ENCODE measurements around the gene KTI12.

KTI12 gene

DNA sequence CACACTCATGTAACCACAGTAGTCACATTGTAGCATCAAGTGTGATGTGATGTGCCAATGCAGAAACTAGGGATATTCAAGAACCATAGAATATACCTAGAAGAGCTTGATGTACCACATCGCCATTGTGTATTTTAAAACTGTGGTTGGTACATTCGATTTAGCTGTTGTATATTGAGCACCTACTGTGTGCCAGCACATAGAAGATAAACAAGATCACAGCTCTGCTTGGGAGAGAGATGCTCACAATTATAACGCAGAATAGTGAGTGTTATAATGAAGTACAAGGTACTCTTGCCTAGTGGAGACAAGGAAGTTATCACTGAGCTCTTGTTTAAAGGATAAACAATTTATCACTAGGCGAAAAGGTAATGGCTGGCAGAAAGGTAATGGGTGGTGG lies 27.2 kb upstream of the KTI12 start:
- TF ChIP-seq, protein P1, sequence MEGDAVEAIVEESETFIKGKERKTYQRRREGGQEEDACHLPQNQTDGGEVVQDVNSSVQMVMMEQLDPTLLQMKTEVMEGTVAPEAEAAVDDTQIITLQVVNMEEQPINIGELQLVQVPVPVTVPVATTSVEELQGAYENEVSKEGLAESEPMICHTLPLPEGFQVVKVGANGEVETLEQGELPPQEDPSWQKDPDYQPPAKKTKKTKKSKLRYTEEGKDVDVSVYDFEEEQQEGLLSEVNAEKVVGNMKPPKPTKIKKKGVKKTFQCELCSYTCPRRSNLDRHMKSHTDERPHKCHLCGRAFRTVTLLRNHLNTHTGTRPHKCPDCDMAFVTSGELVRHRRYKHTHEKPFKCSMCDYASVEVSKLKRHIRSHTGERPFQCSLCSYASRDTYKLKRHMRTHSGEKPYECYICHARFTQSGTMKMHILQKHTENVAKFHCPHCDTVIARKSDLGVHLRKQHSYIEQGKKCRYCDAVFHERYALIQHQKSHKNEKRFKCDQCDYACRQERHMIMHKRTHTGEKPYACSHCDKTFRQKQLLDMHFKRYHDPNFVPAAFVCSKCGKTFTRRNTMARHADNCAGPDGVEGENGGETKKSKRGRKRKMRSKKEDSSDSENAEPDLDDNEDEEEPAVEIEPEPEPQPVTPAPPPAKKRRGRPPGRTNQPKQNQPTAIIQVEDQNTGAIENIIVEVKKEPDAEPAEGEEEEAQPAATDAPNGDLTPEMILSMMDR (IDR thresholded peaks at IDR 0.05) = no peak
- no peak for DNase-seq
- Mint-ChIP-seq H3K27me3 (ENCODE audit: low read depth, poor library complexity) (no peaks in the 10 kb centered on the region), H3K27ac (no peak overlapping the region), H3K9me3 (no peaks in the 10 kb centered on the region), H3K36me3 (ENCODE audit: low read depth) (peaks cover 60% of the 10 kb centered on the region), H3K4me1 (peaks cover 23% of the 10 kb centered on the region), H3K4me3 (no peak overlapping the region)

DNA sequence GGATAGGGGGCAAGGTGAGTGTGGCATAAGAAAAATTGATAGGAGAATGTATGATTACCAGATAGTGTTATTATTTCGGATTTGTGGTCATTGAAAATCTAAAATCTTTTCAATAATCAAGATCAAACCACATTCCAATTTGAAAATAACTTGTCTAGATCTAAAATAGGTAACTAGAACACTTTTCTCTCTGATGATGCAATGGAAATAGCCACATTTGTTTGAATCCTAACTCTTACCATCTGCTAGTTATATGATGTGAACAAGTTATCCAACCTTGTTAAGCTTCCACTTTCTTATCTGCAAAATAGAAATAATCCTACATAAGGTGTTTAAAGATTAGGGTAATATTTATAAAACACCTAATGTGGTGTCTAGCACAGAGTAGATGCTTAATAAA lies 26.3 kb upstream of the KTI12 start:
- Mint-ChIP-seq H3K9me3 (no peaks in the 10 kb centered on the region), H3K36me3 (ENCODE audit: low read depth) (peaks cover 51% of the 10 kb centered on the region), H3K27ac (no peak overlapping the region), H3K4me3 (no peak overlapping the region), H3K27me3 (ENCODE audit: low read depth, poor library complexity) (peaks cover 3% of the 10 kb centered on the region), H3K4me1 (peaks cover 24% of the 10 kb centered on the region)
- DNase-seq = no peak
- TF ChIP-seq, protein P1 (IDR thresholded peaks at IDR 0.05) = no peak

DNA sequence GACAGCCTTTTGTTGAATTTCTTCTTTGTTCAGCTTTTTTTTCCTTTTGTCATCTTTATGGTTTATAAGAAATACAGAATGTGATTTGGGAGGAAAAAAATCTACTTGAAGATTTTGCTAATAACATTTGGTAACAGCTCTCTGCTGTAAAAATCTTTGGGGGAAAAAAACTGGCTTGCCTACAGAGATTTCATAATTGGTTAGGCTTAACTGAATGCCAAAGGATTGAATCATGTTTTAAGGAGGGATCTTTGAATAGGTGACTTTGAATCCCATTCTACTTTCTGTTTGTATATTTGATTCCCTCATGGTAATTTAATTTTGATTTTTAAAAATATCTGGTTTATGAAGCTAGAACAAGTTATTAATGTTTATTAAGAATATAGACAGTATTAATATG lies 25.7 kb upstream of the KTI12 start:
- H3K4me1 Mint-ChIP-seq = peaks cover 29% of the 10 kb centered on the region
- H3K27me3 Mint-ChIP-seq (ENCODE audit: low read depth, poor library complexity) = peaks cover 3% of the 10 kb centered on the region
- TF ChIP-seq, protein P1 (IDR thresholded peaks at IDR 0.05) = no peak
- DNase-seq = no peak
- no peaks in the 10 kb centered on the region for H3K9me3 Mint-ChIP-seq
- H3K27ac Mint-ChIP-seq = no peak overlapping the region
- peaks cover 45% of the 10 kb centered on the region for H3K36me3 Mint-ChIP-seq (ENCODE audit: low read depth)
- H3K4me3 Mint-ChIP-seq = no peak overlapping the region

DNA sequence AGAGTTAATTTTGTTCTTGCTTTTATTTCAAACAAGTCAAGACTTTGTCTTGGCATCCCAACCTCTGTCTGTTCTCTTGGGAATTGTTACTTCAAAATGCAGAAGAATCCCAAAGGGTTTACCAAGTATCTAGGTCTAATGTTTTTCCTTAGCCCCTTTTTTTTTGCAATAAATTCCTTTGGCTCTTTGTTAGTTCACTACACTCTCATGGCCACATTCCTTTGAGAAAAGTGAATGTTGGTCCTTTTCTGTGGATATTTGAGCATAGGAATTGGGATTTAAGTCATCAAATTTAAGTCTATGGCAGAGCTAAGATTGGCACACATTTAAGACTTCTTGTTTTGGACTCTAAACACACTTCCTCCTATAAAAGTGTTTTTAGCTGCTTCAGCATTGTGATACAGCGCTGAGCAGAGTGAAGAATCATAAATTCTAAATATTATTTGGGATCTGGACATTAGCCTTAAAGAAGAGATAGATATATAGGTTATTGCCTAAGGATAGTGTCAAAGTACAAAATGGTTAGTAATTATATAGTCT lies 24.3 kb upstream of the KTI12 start:
- peaks cover 3% of the 10 kb centered on the region for H3K27me3 Mint-ChIP-seq (ENCODE audit: low read depth, poor library complexity)
- H3K9me3 Mint-ChIP-seq = no peaks in the 10 kb centered on the region
- DNase-seq = no peak
- H3K4me1 Mint-ChIP-seq = peaks cover 43% of the 10 kb centered on the region
- H3K36me3 Mint-ChIP-seq (ENCODE audit: low read depth) = peaks cover 36% of the 10 kb centered on the region
- no peak overlapping the region for H3K27ac Mint-ChIP-seq
- TF ChIP-seq, protein P1 (IDR thresholded peaks at IDR 0.05) = no peak
- peak overlapping the region; percentile 97 for H3K4me3 Mint-ChIP-seq

DNA sequence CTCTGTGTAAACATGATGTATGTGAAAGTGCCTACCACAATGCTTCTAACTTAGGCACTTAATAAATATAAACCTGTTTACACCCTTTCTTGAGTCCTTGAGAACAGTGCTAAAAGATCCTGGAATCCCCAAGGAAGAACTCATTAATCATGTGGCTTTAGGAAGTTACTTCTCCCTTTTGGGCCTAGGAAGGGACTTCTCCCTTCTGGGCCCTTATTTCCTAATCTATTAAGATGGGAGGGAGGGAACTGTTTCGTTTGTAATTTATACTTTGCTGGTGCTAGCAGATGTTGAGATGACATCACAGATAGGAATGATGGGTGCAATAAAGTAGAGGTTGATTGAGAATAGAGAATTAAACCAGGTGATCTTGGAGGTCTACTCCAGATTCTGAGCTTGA lies 23.6 kb upstream of the KTI12 start:
- Mint-ChIP-seq H3K27ac (peak overlapping the region; percentile 97), H3K9me3 (no peaks in the 10 kb centered on the region), H3K4me1 (peaks cover 50% of the 10 kb centered on the region), H3K36me3 (ENCODE audit: low read depth) (peaks cover 33% of the 10 kb centered on the region), H3K4me3 (peak overlapping the region; percentile 97), H3K27me3 (ENCODE audit: low read depth, poor library complexity) (peaks cover 3% of the 10 kb centered on the region)
- DNase-seq = no peak
- TF ChIP-seq, protein P1 (IDR thresholded peaks at IDR 0.05) = no peak

DNA sequence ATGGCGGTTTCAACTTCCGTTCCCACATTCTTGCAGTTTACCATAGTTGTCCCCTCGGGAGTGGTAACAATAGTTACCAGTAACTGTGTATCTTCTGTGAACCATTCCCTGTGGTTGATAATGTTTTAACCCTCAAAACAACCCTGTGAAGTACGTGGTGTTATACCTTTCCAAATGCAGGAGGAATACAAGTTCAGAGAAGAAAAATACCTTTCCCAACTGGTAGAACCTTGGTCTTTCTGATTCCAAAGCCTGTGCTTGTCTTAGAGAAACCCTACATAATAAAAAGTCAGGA lies 23.3 kb upstream of the KTI12 start:
- peak overlapping the region; percentile 97 for H3K27ac Mint-ChIP-seq
- peaks cover 3% of the 10 kb centered on the region for H3K27me3 Mint-ChIP-seq (ENCODE audit: low read depth, poor library complexity)
- H3K9me3 Mint-ChIP-seq = no peaks in the 10 kb centered on the region
- H3K4me3 Mint-ChIP-seq = peak overlapping the region; percentile 97
- DNase-seq = no peak
- TF ChIP-seq, protein P1 (IDR thresholded peaks at IDR 0.05) = no peak
- H3K4me1 Mint-ChIP-seq = peaks cover 52% of the 10 kb centered on the region
- H3K36me3 Mint-ChIP-seq (ENCODE audit: low read depth) = peaks cover 37% of the 10 kb centered on the region

Data from nephron progenitor cell (in vitro differentiated cells).